Measurements from ENCODE around the gene EOLA2.
"Not testable (repeated sequence)": the region's sequence is repeated elsewhere in the genome, so short reads cannot be mapped to it uniquely, and the experiment has no call there.

EOLA2 gene

DNA sequence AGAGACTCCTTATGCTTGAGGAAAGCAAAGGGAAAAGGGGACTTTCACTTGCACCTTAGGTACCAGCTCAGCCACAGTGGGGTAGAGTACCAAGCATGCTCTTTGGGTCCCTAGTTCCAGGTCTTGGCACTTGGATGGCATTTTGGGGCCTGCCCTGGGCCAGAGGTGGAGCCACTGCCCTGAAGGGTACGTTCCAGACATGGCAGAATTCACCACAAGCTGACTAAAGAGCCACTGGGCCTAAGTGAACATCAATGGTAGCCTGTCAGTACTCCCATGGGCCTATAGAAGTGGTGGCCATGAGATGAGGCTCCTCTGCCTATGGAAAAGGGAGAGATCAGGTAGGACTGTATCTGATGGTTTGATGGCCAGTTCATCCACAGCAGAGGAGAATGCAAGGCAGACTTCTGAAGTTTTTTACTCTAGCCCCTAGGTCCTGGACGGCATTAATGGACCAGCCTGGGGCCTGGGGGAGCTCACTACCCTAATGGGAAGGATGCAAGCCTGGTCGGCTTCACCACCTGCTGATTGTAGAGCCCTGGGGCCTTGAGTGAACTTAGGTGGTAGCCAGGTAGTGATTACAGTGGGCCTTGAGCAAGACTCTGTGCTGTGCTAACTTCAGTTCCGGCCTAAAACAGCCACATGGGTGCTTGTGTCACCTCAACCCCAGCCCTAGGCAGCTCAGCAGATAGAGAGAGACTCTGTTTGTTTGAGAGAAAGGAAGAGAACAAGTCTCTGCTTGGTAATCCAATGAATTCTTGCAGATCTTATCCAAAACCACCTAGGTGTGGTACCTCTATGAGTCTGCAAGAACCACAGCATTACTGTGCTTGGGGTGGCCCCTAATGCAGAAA lies 28.7 kb downstream of the EOLA2 start:
- no peak overlapping the region for H2AFZ ChIP-seq (ENCODE audit: low read length, unreplicated experiment)
- no peak overlapping the region for H3K27ac ChIP-seq (ENCODE audit: low read depth, low read length)
- H3K27me3 ChIP-seq (ENCODE audit: insufficient read depth, low read length), result no peaks in the 10 kb centered on the region
- H3K79me2 ChIP-seq (ENCODE audit: control insufficient read depth, insufficient read depth, low read length, unreplicated experiment), result no peaks in the 10 kb centered on the region
- no peaks in the 10 kb centered on the region for H3K4me1 ChIP-seq (ENCODE audit: control insufficient read depth, insufficient read depth, low read length, unreplicated experiment)
- no peak overlapping the region for H3K4me3 ChIP-seq (ENCODE audit: low read depth, low read length)
- H3K36me3 ChIP-seq (ENCODE audit: insufficient read depth, low read length), result no peaks in the 10 kb centered on the region

DNA sequence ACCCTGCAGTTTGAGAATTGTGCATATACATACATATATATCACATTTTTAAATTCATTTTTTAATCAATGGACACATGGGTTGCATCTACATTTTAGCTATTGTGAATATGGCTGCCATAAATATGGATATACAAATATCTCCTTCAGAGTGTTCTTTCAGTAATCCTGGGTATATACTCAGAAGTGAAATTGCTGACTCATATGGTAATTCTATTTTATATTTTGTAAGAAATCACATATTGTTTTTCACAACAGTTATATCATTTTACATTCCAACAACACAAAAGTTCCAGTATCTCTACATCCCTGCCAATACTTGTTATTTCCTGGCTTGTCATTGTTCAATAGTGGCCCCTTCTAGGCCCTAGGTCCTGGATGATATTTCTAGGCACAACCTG lies 29.6 kb downstream of the EOLA2 start:
- Histone ChIP-seq H3K4me1 (ENCODE audit: control insufficient read depth, insufficient read depth, low read length, unreplicated experiment) (no peaks in the 10 kb centered on the region), H2AFZ (ENCODE audit: low read length, unreplicated experiment) (no peak overlapping the region)

DNA sequence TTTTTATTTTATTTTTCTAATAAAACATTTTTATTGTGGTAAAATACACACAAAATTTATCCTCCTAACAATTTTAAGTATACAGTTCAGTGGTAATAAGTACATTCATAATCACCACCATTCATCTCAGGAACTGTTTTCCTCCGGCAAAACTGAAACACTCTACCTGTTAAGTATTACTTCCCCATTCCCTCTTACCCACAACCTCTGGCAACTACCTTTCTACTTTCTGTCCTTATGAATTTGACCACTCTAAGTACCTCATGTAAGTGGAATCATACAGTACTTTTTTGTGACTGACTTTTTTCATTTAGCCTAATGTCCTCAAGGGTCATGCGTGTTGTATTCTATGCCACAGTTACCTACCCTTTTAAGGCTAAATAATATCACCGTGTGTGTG lies 30.0 kb downstream of the EOLA2 start:
- Histone ChIP-seq H3K27ac (ENCODE audit: low read depth, low read length) (no peak overlapping the region), H2AFZ (ENCODE audit: low read length, unreplicated experiment) (no peak overlapping the region), H3K4me1 (ENCODE audit: control insufficient read depth, insufficient read depth, low read length, unreplicated experiment) (no peaks in the 10 kb centered on the region), H3K27me3 (ENCODE audit: insufficient read depth, low read length) (no peaks in the 10 kb centered on the region), H3K36me3 (ENCODE audit: insufficient read depth, low read length) (no peaks in the 10 kb centered on the region), H3K79me2 (ENCODE audit: control insufficient read depth, insufficient read depth, low read length, unreplicated experiment) (no peaks in the 10 kb centered on the region), H3K4me3 (ENCODE audit: low read depth, low read length) (no peak overlapping the region)

More for the DNA sequence above, 29.6 kb downstream of the EOLA2 start:
- Histone ChIP-seq H3K27ac (ENCODE audit: low read depth, low read length) (no peak overlapping the region), H3K27me3 (ENCODE audit: insufficient read depth, low read length) (no peaks in the 10 kb centered on the region), H3K36me3 (ENCODE audit: insufficient read depth, low read length) (no peaks in the 10 kb centered on the region), H3K79me2 (ENCODE audit: control insufficient read depth, insufficient read depth, low read length, unreplicated experiment) (no peaks in the 10 kb centered on the region), H3K4me3 (ENCODE audit: low read depth, low read length) (no peak overlapping the region)

DNA sequence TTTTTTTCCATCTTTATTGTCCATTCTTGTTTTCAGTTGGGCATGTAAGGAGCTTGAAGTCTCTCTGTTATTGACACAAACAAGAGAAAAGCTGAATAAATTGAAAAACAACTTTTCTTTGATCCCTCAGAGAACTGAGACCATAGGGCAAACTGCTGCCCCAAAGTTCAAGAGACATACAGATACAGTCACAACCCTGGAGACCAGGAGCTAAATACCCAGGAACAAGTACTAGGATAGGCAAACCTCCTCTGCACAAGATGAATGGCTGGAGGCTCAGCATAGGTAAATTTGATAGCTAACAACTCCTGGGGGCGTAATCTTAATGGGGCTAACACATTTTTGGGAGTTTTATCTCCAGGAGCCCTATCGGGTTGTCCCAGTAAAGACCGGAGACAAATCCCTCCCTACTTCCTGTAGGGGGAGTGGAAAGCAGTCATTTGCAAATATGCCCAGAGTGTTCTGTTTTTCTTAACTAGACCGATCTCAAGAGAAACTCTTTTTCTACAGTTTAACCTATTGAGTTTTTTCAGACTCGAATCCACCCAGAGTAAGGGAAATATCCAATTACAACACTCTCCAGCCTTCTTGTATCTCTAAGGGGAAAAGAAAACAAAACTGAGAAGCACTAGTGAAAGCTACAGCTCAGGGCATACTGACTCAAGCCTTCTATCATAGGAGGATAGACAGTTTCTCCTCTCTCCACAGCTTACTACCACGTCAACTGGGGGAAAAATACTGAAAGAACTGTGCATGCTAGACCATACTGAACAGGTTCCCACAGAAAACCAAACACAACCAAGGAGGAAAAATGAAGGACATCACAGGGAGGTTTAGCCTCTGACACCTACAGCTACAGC lies 34.2 kb downstream of the EOLA2 start:
- Histone ChIP-seq H3K36me3 (ENCODE audit: insufficient read depth, low read length) (no peaks in the 10 kb centered on the region), H3K27me3 (ENCODE audit: insufficient read depth, low read length) (peaks cover 15% of the 10 kb centered on the region; the same call in 1 of the 2 replicates), H2AFZ (ENCODE audit: low read length, unreplicated experiment) (peak overlapping the region; percentile 81), H3K4me1 (ENCODE audit: control insufficient read depth, insufficient read depth, low read length, unreplicated experiment) (no peaks in the 10 kb centered on the region), H3K79me2 (ENCODE audit: control insufficient read depth, insufficient read depth, low read length, unreplicated experiment) (no peaks in the 10 kb centered on the region), H3K27ac (ENCODE audit: low read depth, low read length) (no peak overlapping the region), H3K4me3 (ENCODE audit: low read depth, low read length) (peak overlapping the region; percentile 61)

DNA sequence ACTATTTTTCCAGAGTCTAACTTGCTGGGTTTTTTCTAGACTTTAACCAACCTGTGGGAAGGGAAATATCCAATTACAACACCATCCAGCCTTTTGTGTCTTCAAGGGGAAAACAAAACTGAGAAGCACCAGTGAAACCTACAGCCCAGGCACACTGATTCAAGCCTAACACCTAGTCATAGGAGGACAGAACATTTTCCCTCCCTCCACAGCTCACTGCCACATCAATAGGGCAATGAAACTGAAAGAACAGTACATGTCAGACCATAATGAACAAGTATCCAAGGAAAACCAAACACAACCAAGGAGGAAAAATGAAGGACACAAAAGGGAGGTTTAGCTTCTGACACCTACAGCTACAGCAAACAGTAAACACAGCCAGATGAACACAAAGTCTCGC lies 39.7 kb downstream of the EOLA2 start:
- Histone ChIP-seq H3K4me1 (ENCODE audit: control insufficient read depth, insufficient read depth, low read length, unreplicated experiment) (no peaks in the 10 kb centered on the region), H3K4me3 (ENCODE audit: low read depth, low read length) (no peak overlapping the region), H2AFZ (ENCODE audit: low read length, unreplicated experiment) (no peak overlapping the region), H3K27ac (ENCODE audit: low read depth, low read length) (no peak overlapping the region), H3K36me3 (ENCODE audit: insufficient read depth, low read length) (no peaks in the 10 kb centered on the region), H3K79me2 (ENCODE audit: control insufficient read depth, insufficient read depth, low read length, unreplicated experiment) (no peaks in the 10 kb centered on the region), H3K27me3 (ENCODE audit: insufficient read depth, low read length) (peaks cover 29% of the 10 kb centered on the region; the same call in 1 of the 2 replicates)

DNA sequence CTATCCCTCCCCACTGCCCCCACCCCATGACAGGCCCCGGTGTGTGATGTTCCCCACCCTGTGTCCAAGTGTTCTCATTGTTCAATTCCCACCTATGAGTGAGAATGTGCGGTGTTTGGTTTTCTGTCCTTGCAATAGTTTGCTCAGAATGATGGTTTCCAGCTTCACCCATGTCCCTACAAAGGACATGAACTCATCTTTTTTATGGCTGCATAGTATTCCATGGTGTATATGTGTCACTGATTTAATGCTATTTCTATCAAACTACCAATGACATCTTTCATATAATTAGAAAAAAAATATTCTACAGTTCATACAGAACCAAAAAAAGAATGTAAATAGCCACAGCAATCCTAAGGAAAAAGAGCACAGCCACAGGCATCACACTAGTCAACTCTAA lies 47.5 kb downstream of the EOLA2 start:
- not testable (repeated sequence) for H2AFZ ChIP-seq (ENCODE audit: low read length, unreplicated experiment); H3K79me2 ChIP-seq (ENCODE audit: control insufficient read depth, insufficient read depth, low read length, unreplicated experiment); H3K27ac ChIP-seq (ENCODE audit: low read depth, low read length); H3K4me1 ChIP-seq (ENCODE audit: control insufficient read depth, insufficient read depth, low read length, unreplicated experiment); H3K36me3 ChIP-seq (ENCODE audit: insufficient read depth, low read length); H3K4me3 ChIP-seq (ENCODE audit: low read depth, low read length); H3K27me3 ChIP-seq (ENCODE audit: insufficient read depth, low read length)

Measured in ACC112 (cell line).